Naive B cell (primary cell): Measurements from ENCODE around the gene FAM171A2. TPM values are rescaled to one million over a fixed set of nuclear protein-coding genes. Genes with fewer than 3 reads are reported as not detected.
"Not testable (repeated sequence)": the region's sequence is repeated elsewhere in the genome, so short reads cannot be mapped to it uniquely, and the experiment has no call there.

Experiments
- ATAC-seq, 2 donors: fragments of 150-1000 bp; cut with Tn5 transposase; 2 replicates each; pipeline ENCODE4 v1.10.0; 2021; ENCODE audit warnings: low read depth in 2 of 2, mild to moderate bottlenecking in 2 of 2, moderate library complexity in 2 of 2
- DNase-seq: peaks from one replicate; pipeline ENCODE4 v3.0.0; 2022
- H3K27ac Mint-ChIP-seq, 6 donors: one replicate each; pipeline ENCODE4 v1.8.0; 2020 to 2022; ENCODE audit warnings: mild to moderate bottlenecking in 6 of 6, mixed read lengths in 6 of 6, moderate library complexity in 5 of 6, inconsistent platforms in 2 of 6
- H3K27me3 Mint-ChIP-seq, 3 donors: one replicate each; pipeline ENCODE4 v1.8.0; 2021 to 2022; ENCODE audit warnings: mixed read lengths in 3 of 3, mild to moderate bottlenecking in 1 of 3
- H3K36me3 Mint-ChIP-seq, 2 donors: one replicate each; pipeline ENCODE4 v1.8.0; 2020 to 2022; ENCODE audit warnings: mixed read lengths in 2 of 2, inconsistent platforms in 1 of 2, mild to moderate bottlenecking in 1 of 2
- H3K4me1 Mint-ChIP-seq, 3 donors: one replicate each; pipeline ENCODE4 v1.8.0; 2020 to 2022; ENCODE audit warnings: mixed read lengths in 3 of 3, inconsistent platforms in 1 of 3, mild to moderate bottlenecking in 1 of 3, moderate library complexity in 1 of 3
- H3K4me3 Mint-ChIP-seq, 8 donors: one replicate each; pipeline ENCODE4 v1.8.0; 2020 to 2022; ENCODE audit warnings: mild to moderate bottlenecking in 8 of 8, mixed read lengths in 8 of 8, moderate library complexity in 8 of 8, inconsistent platforms in 2 of 8
- H3K9me3 Mint-ChIP-seq, 7 donors: one replicate each; pipeline ENCODE4 v1.8.0; 2020 to 2022; ENCODE audit warnings: mixed read lengths in 7 of 7, mild to moderate bottlenecking in 5 of 7, inconsistent platforms in 2 of 7, moderate library complexity in 1 of 7
- polyA plus RNA-seq, 6 donors: library from polyadenylated mRNA; unstranded; fragments of 300-500 nt; fragmentation: Illumina TruSeq; gene quantifications; one replicate each; pipeline ENCODE4 v1.2.3, GENCODE V29; 2021; ENCODE audit warnings: low read depth in 6 of 6

Gene FAM171A2
- under 1 TPM in 2 of 6 donors, not detected in 4; 0.21 to 0.29 TPM for polyA plus RNA-seq

GRCh38 chr17:44363613-44364159 lies at the start of gene FAM171A2:
Gene FAM171A2 (minus strand): TSS chr17:44363853. CDS start chr17:44363714, 139 bp downstream.
- peak within 1 kb of the TSS in 1 of 6 donors; percentile 84 for H3K27ac Mint-ChIP-seq
- peak within 1 kb of the TSS; percentile 49 to 93 (median 86) for H3K4me3 Mint-ChIP-seq
- peaks cover 8 to 19% (median 9%) of the 10 kb centered on the region in 3 donors for H3K4me1 Mint-ChIP-seq
- H3K36me3 Mint-ChIP-seq: no peaks in the 10 kb centered on the region
- peak; percentile 89 to 91 for ATAC-seq
- no peaks in the 10 kb centered on the region for H3K9me3 Mint-ChIP-seq
- H3K27me3 Mint-ChIP-seq: peaks cover 28 to 66% (median 55%) of the 10 kb centered on the region in 3 donors
- DNase-seq: peak; percentile 68

DNA sequence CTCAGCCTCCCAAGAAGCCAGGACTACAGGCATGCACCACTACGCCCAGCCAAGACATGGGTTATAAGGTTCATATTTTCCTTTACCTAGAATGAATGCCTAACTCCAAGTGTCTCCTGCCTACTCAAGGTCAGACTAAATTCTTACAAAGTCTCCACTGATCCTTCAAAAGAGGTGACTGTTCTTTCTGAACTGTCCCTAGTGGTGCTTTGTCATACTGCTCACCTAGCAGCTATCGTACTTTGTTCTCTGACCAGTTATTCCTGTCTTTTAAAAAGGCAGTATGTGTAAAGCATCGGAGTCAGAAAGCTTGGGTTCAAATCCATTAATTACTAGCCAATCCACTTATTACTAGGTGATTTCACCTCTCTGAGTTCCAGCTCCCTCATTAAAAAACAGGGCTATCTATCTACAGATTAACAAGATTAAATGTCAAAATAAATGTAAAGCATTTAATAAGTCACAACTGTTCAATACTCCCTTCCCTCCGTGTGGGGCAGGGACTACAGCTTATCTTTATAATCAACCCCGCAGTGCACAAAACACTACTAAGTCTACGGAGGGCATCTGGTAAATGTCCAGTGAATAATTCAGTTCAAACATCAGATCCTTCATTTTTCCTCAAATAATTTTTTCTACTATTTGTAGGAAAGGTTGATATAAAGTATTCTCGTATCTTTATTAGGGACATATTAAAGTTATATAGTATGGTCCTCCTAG lies 45.8 kb upstream of the FAM171A2 start:
- Mint-ChIP-seq H3K36me3 (no peaks in the 10 kb centered on the region), H3K9me3 (no peaks in the 10 kb centered on the region), H3K4me3 (no peak overlapping the region), H3K4me1 (peaks cover 0 to 9% (median 6%) of the 10 kb centered on the region in 3 donors), H3K27me3 (no peaks in the 10 kb centered on the region), H3K27ac (peak overlapping the region in 1 of 6 donors; percentile 58)
- DNase-seq (no peak), ATAC-seq (no peak)

DNA sequence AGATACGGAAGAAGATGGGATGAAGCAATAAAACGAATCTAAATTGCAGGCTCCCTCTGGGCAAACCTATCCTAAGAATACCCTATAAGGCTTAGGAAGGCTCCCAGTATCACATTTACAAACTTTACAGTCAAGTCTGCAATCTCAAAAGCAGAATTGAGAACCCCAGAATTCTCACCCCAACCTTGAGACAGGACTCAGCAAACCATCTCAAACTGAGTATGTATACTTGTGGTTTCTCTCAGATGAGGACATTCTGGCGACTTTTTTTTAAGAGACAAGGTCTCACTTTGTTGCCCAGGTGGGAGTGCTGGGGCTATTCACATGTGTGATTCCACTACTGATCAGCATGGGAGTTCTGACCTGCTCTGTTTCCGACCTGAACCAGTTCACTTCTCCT lies 45.1 kb upstream of the FAM171A2 start:
- no peak overlapping the region for H3K4me3 Mint-ChIP-seq
- DNase-seq (no peak), ATAC-seq (no peak)
- H3K36me3 Mint-ChIP-seq: no peaks in the 10 kb centered on the region
- H3K9me3 Mint-ChIP-seq: no peaks in the 10 kb centered on the region
- H3K27me3 Mint-ChIP-seq: no peaks in the 10 kb centered on the region
- H3K4me1 Mint-ChIP-seq: peaks cover 0 to 13% (median 6%) of the 10 kb centered on the region in 3 donors
- peak overlapping the region in 1 of 6 donors; percentile 58 for H3K27ac Mint-ChIP-seq

GRCh38 chr17:44402564-44403172 lies 39.0 kb upstream of the FAM171A2 start:
- ATAC-seq (no peak), DNase-seq (no peak)
- Mint-ChIP-seq H3K27me3 (no peaks in the 10 kb centered on the region), H3K36me3 (peaks cover 18 to 31% of the 10 kb centered on the region in 2 donors), H3K4me3 (no peak overlapping the region), H3K27ac (peak overlapping the region in 1 of 6 donors; percentile 9), H3K4me1 (peaks cover 10 to 21% (median 13%) of the 10 kb centered on the region in 3 donors), H3K9me3 (no peaks in the 10 kb centered on the region)

- Mint-ChIP-seq H3K27me3 (no peaks in the 10 kb centered on the region), H3K4me1 (peaks cover 14 to 25% (median 15%) of the 10 kb centered on the region in 3 donors), H3K36me3 (peaks cover 18 to 41% of the 10 kb centered on the region in 2 donors), H3K4me3 (no peak overlapping the region), H3K9me3 (no peaks in the 10 kb centered on the region), H3K27ac (peak overlapping the region in 1 of 6 donors; percentile 31)
- DNase-seq (no peak), ATAC-seq (peak in 1 of 2 donors; percentile 32)
Measured at GRCh38 chr17:44400226-44400847, 36.7 kb upstream of the FAM171A2 start.

DNA sequence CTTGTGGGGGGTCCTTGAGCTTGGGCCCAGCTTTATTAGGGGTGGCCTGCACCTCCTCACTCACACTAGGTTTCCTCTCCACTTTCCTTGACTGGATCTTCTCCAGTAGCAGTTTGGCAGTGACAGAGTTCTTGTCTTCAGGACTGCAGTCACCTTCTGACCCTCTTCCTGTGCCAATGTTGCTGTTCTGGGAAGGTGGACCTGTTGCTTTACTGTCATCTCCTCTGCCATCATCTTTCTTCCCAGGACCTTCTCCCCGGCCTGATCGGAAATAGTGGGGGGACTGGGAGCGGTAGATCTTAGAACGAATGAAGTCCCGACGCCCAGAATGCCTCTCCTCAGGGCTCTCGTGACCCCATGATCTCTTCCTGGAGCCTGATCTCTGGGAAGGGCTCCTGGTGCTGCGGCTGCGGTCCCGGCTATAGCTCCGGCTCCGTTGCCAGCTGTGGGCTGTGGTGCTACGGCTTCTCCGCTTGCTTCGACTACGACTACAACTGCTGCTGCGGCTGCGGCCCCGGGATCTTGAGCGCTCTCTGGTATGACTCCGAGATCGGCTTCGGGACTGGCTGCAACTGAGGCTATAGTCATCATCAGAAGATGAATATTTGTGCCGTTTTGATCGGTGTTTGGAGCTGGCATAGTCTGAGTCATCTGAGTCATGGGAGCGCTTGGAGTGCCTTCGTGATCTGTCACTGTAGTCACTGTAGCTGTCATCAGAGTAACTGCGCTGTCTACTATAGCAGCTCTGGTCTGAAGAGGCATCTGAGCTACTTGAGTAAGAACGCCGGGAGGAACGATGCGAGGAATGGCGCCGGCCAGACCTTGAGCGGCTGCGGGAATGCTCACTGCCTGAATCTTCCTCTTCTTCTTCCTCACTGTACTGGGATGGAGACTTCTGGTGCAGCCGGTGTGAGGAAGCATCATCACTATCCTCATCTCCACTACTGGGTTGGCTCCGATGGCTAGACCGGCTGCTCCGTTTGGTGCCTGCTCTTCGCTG lies 35.3 kb upstream of the FAM171A2 start:
- Mint-ChIP-seq H3K27ac (peak overlapping the region in 1 of 6 donors; percentile 33), H3K27me3 (no peaks in the 10 kb centered on the region), H3K4me1 (peaks cover 14 to 23% (median 15%) of the 10 kb centered on the region in 3 donors), H3K4me3 (no peak overlapping the region), H3K36me3 (peaks cover 18 to 41% of the 10 kb centered on the region in 2 donors), H3K9me3 (no peaks in the 10 kb centered on the region)
- ATAC-seq (no peak), DNase-seq (no peak)

DNA sequence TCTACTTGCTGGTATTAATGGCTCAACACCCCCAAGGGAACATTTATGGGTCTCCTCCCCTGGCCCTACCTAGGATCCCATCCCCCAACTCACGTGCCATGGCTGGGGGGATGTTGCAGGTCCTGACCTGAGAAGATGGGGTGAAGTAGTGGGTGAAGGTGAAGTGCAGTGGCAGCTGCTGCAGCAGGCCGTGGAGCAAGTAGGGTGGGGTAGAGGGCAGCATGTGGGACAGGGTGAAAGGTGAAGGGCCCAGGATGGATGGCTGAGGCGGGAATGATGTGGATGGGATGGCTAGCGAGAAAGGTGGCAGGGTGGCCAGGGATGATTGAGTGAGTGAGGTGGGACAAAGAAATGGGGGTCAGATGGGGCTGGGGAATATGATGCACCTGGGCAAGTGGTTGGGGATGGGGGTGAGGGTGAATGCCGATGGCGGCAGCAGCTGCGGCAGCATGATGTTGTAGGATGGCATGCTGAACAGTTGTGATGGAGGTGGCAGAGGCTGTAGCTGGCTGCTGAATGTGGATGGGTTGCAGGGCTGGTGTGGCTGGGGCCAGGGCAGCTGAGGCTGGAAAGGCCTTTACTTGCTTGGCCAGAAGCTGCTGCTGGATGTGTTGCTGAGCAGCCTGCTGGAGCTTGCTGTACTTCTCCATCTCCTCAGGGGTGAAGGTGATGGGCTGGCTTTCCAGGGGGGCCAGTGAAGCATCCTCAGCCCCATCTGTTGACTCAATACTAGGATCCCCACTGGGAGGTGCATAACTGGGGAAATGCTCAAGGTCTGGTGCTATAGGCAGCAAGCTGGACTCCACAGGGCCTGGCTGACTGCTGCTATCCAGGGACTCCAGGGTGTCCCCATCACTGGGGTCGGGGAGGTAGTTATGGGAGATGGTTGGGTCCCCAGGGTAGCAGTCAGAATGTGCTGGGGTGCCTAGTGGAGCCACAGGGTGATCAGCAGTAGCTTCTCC lies 34.1 kb upstream of the FAM171A2 start:
- ATAC-seq (no peak), DNase-seq (no peak)
- peak overlapping the region in 1 of 8 donors; percentile 26 for H3K4me3 Mint-ChIP-seq
- H3K27me3 Mint-ChIP-seq: no peaks in the 10 kb centered on the region
- H3K36me3 Mint-ChIP-seq: peaks cover 18 to 41% of the 10 kb centered on the region in 2 donors
- H3K4me1 Mint-ChIP-seq: peaks cover 10 to 14% (median 14%) of the 10 kb centered on the region in 3 donors
- H3K9me3 Mint-ChIP-seq: no peaks in the 10 kb centered on the region
- peak overlapping the region in 3 of 6 donors; percentile 61 to 85 (median 63) for H3K27ac Mint-ChIP-seq

GRCh38 chr17:44396946-44397345 lies 33.3 kb upstream of the FAM171A2 start:
- Mint-ChIP-seq H3K9me3 (no peaks in the 10 kb centered on the region), H3K27ac (no peak overlapping the region), H3K27me3 (no peaks in the 10 kb centered on the region), H3K4me3 (no peak overlapping the region), H3K4me1 (peaks cover 7 to 14% (median 8%) of the 10 kb centered on the region in 3 donors), H3K36me3 (peaks cover 18 to 41% of the 10 kb centered on the region in 2 donors)
- no peak for ATAC-seq
- no peak for DNase-seq

- Mint-ChIP-seq H3K36me3 (peaks cover 9 to 31% of the 10 kb centered on the region in 2 donors), H3K27ac (no peak overlapping the region), H3K9me3 (no peaks in the 10 kb centered on the region), H3K27me3 (peaks cover under 1 to 9% (median under 1%) of the 10 kb centered on the region in 3 donors), H3K4me3 (no peak overlapping the region), H3K4me1 (peaks cover 11 to 15% (median 13%) of the 10 kb centered on the region in 3 donors)
- DNase-seq (no peak), ATAC-seq (no peak)
Measured at GRCh38 chr17:44394833-44395232, 31.2 kb upstream of the FAM171A2 start.

GRCh38 chr17:44394112-44394511 lies 30.5 kb upstream of the FAM171A2 start:
- not testable (repeated sequence) for H3K4me3 Mint-ChIP-seq, H3K9me3 Mint-ChIP-seq, DNase-seq, H3K27ac Mint-ChIP-seq, ATAC-seq
- Mint-ChIP-seq H3K27me3 (peaks cover 6 to 16% (median 8%) of the 10 kb centered on the region in 3 donors), H3K4me1 (peaks cover 17 to 22% (median 19%) of the 10 kb centered on the region in 3 donors), H3K36me3 (peaks cover 4 to 30% of the 10 kb centered on the region in 2 donors)

- Mint-ChIP-seq H3K9me3 (peaks cover 0 to 2% (median 0%) of the 10 kb centered on the region in 7 donors), H3K36me3 (peaks cover 0 to 6% of the 10 kb centered on the region in 2 donors), H3K4me1 (peaks cover 12 to 22% (median 14%) of the 10 kb centered on the region in 3 donors), H3K27me3 (peaks cover 11 to 23% (median 17%) of the 10 kb centered on the region in 3 donors), H3K4me3 (no peak overlapping the region), H3K27ac (no peak overlapping the region)
- DNase-seq (no peak), ATAC-seq (no peak)
Measured at GRCh38 chr17:44390250-44390870, 26.7 kb upstream of the FAM171A2 start.
